ENCODE data around the gene OR4N5.

- TF ChIP-seq CTCF (IDR thresholded peaks at IDR 0.05): no peak
- no peak for TF ChIP-seq POLR2A (IDR thresholded peaks at IDR 0.05)
Measured at GRCh38 chr14:20116748-20117147, 21.9 kb upstream of the OR4N5 start.
